GM12878 (cell line): ENCODE measurements around the gene MAPK8IP3. TPM values are rescaled to one million over a fixed set of nuclear protein-coding genes. Genes with fewer than 3 reads are reported as not detected.

Experiments used
- ATAC-seq: fragments of 200-7000 bp; cut with Tn5 transposase; 3 replicates; pipeline ENCODE4 v1.9.1; 2020; ENCODE audit warnings: mild to moderate bottlenecking, moderate library complexity
- BruUV-seq: library from RNA; stranded (reverse); fragments of 400-500 nt; replicated peaks from 2 replicates; lab custom pipeline; 2021; lab: Mats Ljungman, UMichigan
- CTCF ChIA-PET: fragments of 300-600 bp; sonication (Branson Sonifier 250); formaldehyde crosslinking; extraction: SDS; loops from one replicate; lab custom pipeline; 2021; ENCODE audit warnings: inconsistent platforms; lab: Yijun Ruan, JAX
- POLR2A ChIA-PET: fragments of 350-600 bp; formaldehyde crosslinking; extraction: SDS; loops from one replicate; lab custom pipeline; 2021; ENCODE audit warnings: inconsistent platforms; lab: Charles Lee
- RAD21 ChIA-PET: fragments of 300-600 bp; sonication (Branson Sonifier 250); formaldehyde crosslinking; loops from one replicate; lab custom pipeline; 2023; ENCODE audit warnings: antibody characterized with exemption; ENCODE audit not compliant: unreplicated experiment; lab: Charles Lee
- SMC1A ChIA-PET: fragments of 300-600 bp; sonication (Branson Sonifier 250); formaldehyde crosslinking; loops from one replicate; lab custom pipeline; 2023; ENCODE audit not compliant: unreplicated experiment, uncharacterized antibody; lab: Charles Lee
- DNase-seq: peaks from one replicate; pipeline ENCODE4 v3.0.0-alpha.2; 2011; ENCODE audit warnings: low read depth, low spot score
- FAIRE-seq: peaks from 3 replicates; lab custom pipeline; 2011; peaks lifted over from hg19 to GRCh38; lab: Jason Lieb, UNC
- H2AFZ ChIP-seq: 2 replicates; pipeline ENCODE4 v1.6.0; 2011; ENCODE audit warnings: low read depth, low read length, control low read depth; ENCODE audit not compliant: control insufficient read depth
- H3K27ac ChIP-seq: 2 replicates; pipeline ENCODE4 v1.5.1; 2011; ENCODE audit warnings: control low read depth; ENCODE audit not compliant: control insufficient read depth, insufficient read depth
- H3K27me3 ChIP-seq, 2 experiments: replicated peaks in 1 of 2; 2 replicates each; pipeline versions ENCODE4 v1.6.0 to v1.6.1; 2011; ENCODE audit warnings: low read length in 1 of 2; ENCODE audit not compliant: control insufficient read depth in 2 of 2, insufficient read depth in 2 of 2
- H3K36me3 ChIP-seq, 2 experiments: 2 replicates each; pipeline ENCODE4 v1.5.1; 2011; ENCODE audit warnings: low read length in 1 of 2; ENCODE audit not compliant: control insufficient read depth in 2 of 2, insufficient read depth in 2 of 2
- H3K4me1 ChIP-seq: 2 replicates; pipeline ENCODE4 v1.6.1; 2011; ENCODE audit warnings: mild to moderate bottlenecking, low read length, moderate library complexity, mixed read lengths; ENCODE audit not compliant: control insufficient read depth, insufficient read depth
- H3K4me2 ChIP-seq: 2 replicates; pipeline ENCODE4 v1.6.0; 2011; ENCODE audit warnings: control low read depth; ENCODE audit not compliant: control insufficient read depth, insufficient read depth
- H3K4me3 ChIP-seq: fragments of 200-600 bp; sonication (generic); 2 replicates; pipeline ENCODE4 v1.5.1; 2016
- H3K79me2 ChIP-seq: 2 replicates; pipeline ENCODE4 v1.6.0; 2011; ENCODE audit warnings: low read length; ENCODE audit not compliant: control insufficient read depth, insufficient read depth
- H3K9ac ChIP-seq: 2 replicates; pipeline ENCODE4 v1.8.0; 2011; ENCODE audit warnings: low read length, control low read depth, mixed read lengths; ENCODE audit not compliant: control insufficient read depth, insufficient read depth
- H3K9me3 ChIP-seq: replicated peaks from 3 replicates; pipeline ENCODE4 v1.5.1; 2011; ENCODE audit warnings: mild to moderate bottlenecking, low read length; ENCODE audit not compliant: control insufficient read depth, insufficient read depth
- H4K20me1 ChIP-seq: 2 replicates; pipeline ENCODE4 v1.6.0; 2011; ENCODE audit not compliant: control insufficient read depth, insufficient read depth
- FOXM1 ChIP-seq: IDR thresholded peaks from 2 replicates; pipeline ENCODE4 v1.6.1; 2012; ENCODE audit warnings: low read depth, mild to moderate bottlenecking, inconsistent platforms, low read length, moderate library complexity
- IRF5 ChIP-seq: fragments of 450-650 bp; IDR thresholded peaks from 2 replicates; pipeline ENCODE4 v1.6.1; 2017; ENCODE audit warnings: borderline replicate concordance
- POLR2A ChIP-seq: IDR thresholded peaks from 2 replicates; pipeline ENCODE4 v1.6.1; 2011; ENCODE audit warnings: low read depth, mild to moderate bottlenecking, low read length
- POLR2AphosphoS5 ChIP-seq: IDR thresholded peaks from 2 replicates; pipeline ENCODE4 v1.6.1; 2011; ENCODE audit warnings: mild to moderate bottlenecking, low read length, inconsistent platforms
- TBL1XR1 ChIP-seq: IDR thresholded peaks from 2 replicates; pipeline ENCODE4 v1.6.1; 2012; ENCODE audit warnings: low read depth, low read length, improper control_type of control experiment
- TCF3 ChIP-seq: IDR thresholded peaks from 2 replicates; pipeline ENCODE4 v1.6.1; 2012; ENCODE audit warnings: low read depth, mild to moderate bottlenecking, low read length, borderline replicate concordance; ENCODE audit not compliant: insufficient read depth
- WGBS: methylation state at CpG from one replicate; pipeline ENCODE4 v1.1.6; 2016; ENCODE audit warnings: low lambda C conversion rate; ENCODE audit not compliant: insufficient replicate concordance, insufficient coverage; ENCODE audit errors: missing lambda C conversion rate; 5-methylcytosine and 5-hydroxymethylcytosine counted together
- in situ Hi-C: fragments of 300-500 bp; cut with MboI; formaldehyde crosslinking; loops from 9 replicates; pipeline ENCODE4 v1.14.3; 2018; ENCODE audit warnings: mixed read lengths
- intact Hi-C: fragments of 100-400 bp; cut with micrococcal nuclease; formaldehyde crosslinking; loops from one replicate; pipeline ENCODE4 v1.14.2; 2022; ENCODE audit not compliant: unreplicated experiment
- polyA plus RNA-seq, 11 experiments: library from polyadenylated mRNA; depleted of rRNA in 4 of 11; unstranded in 6 of 11; stranded (reverse) in 5 of 11; fragments of >200 nt; fragmentation: Nextera tagmentation in 4 of 11; fragmentation: Illumina TruSeq in 1 of 11; extraction: Ambion mirVana in 4 of 11; extraction: Trizol in 1 of 11; gene quantifications; 1 replicate in 1 of 11; 2 replicates in 10 of 11; pipeline versions ENCODE4 v1.2.1 to v1.2.3, GENCODE V29; 2011 to 2016; ENCODE audit warnings: inconsistent platforms in 2 of 11, missing spikeins in 2 of 11, low read depth in 1 of 11
- total RNA-seq, 4 experiments: library from RNA; depleted of rRNA in 3 of 4; stranded (reverse); fragments of >200 nt in 3 of 4; fragmentation: Illumina TruSeq in 1 of 4; extraction: Trizol in 1 of 4; gene quantifications; 2 replicates each; pipeline versions ENCODE4 v1.2.1 to v1.2.3, GENCODE V29; 2013 to 2021

The MAPK8IP3 gene
- total and polyA plus RNA-seq, 10 of the 15 experiments (the other 5 are each of a cell fraction or from before 2014, with no cell fraction given): 0.06 to 67.9 (median 18.2) TPM

GRCh38 chr16:1768061-1768766, 62.2 kb downstream of the MAPK8IP3 start:
- in situ Hi-C loops (no loop called here), intact Hi-C loops (no loop called here)
- Histone ChIP-seq H3K9me3 (no peaks in the 10 kb centered on the region), H3K27me3 (no peaks in the 10 kb centered on the region), H3K79me2 (peaks cover 27% of the 10 kb centered on the region)
- POLR2A ChIA-PET: no interaction called here
- SMC1A ChIA-PET: no interaction called here
- no peak for TF ChIP-seq TBL1XR1
- peak; percentile 63 for TF ChIP-seq POLR2A
- TF ChIP-seq, all 136 proteins: peak for 1
- CTCF ChIA-PET: no interaction called here
- FAIRE-seq (no peak), ATAC-seq (no peak), DNase-seq (no peak)
- Histone ChIP-seq H3K4me1 (peaks cover 4% of the 10 kb centered on the region), H3K27ac (no peak overlapping the region), H3K36me3 (peaks cover 0 to 25% of the 10 kb centered on the region in 2 experiments; a peak in 3 of 4 replicates), H2AFZ (no peak overlapping the region), H4K20me1 (no peaks in the 10 kb centered on the region), H3K4me2 (no peak overlapping the region), H3K9ac (no peak overlapping the region), H3K4me3 (no peak overlapping the region)
- BruUV-seq: no TSS peak
- RAD21 ChIA-PET: interaction anchor here (1.3 kb wide), 1 partner anchor 14 kb away, joined by 3 read pairs; the partner anchor contains the start of genes NUBP2 and SPSB3
- 95% methylated on average over 27 of the region's 41 CpGs for WGBS

- BruUV-seq: TSS peak; percentile 29
- H3K9me3 ChIP-seq: no peaks in the 10 kb centered on the region
- no peaks in the 10 kb centered on the region for H3K27me3 ChIP-seq
- CTCF ChIA-PET: no interaction called here
- DNase-seq: no peak
- H3K27ac ChIP-seq: no peak overlapping the region
- H3K79me2 ChIP-seq: peaks cover 34% of the 10 kb centered on the region
- SMC1A ChIA-PET: no interaction called here
- H3K4me1 ChIP-seq: peaks cover 5% of the 10 kb centered on the region
- POLR2A ChIA-PET: interaction anchor here (5.8 kb wide), 1 partner anchor 13 kb away, joined by 39 read pairs; the partner anchor contains the start of genes NUBP2 and SPSB3
- no peak overlapping the region for H3K9ac ChIP-seq
- intact Hi-C loops (no loop called here), in situ Hi-C loops (no loop called here)
- no peak overlapping the region for H3K4me3 ChIP-seq
- H4K20me1 ChIP-seq: no peaks in the 10 kb centered on the region
- no peak overlapping the region for H3K4me2 ChIP-seq
- WGBS: 78% methylated on average over 22 of the region's 26 CpGs
- H3K36me3 ChIP-seq: peaks cover 0 to 25% of the 10 kb centered on the region in 2 experiments; a peak in 3 of 4 replicates
- no peak overlapping the region for H2AFZ ChIP-seq
- no peak for FAIRE-seq
- ATAC-seq: no peak
- TF ChIP-seq FOXM1 (no peak), POLR2A (0 out of 2 replicates have a peak, but pooled peaks have one; percentile 21), POLR2AphosphoS5 (0 out of 2 replicates have a peak, but pooled peaks have one; percentile 12), IRF5 (no peak), TCF3 (no peak)
- RAD21 ChIA-PET: interaction anchor here (1.3 kb wide), 1 partner anchor 14 kb away, joined by 3 read pairs; the partner anchor contains the start of genes NUBP2 and SPSB3
These were observed 62.9 kb downstream of the MAPK8IP3 start for GRCh38 chr16:1768767-1769401.
